ENCODE data around the gene SMCO2.

DNA sequence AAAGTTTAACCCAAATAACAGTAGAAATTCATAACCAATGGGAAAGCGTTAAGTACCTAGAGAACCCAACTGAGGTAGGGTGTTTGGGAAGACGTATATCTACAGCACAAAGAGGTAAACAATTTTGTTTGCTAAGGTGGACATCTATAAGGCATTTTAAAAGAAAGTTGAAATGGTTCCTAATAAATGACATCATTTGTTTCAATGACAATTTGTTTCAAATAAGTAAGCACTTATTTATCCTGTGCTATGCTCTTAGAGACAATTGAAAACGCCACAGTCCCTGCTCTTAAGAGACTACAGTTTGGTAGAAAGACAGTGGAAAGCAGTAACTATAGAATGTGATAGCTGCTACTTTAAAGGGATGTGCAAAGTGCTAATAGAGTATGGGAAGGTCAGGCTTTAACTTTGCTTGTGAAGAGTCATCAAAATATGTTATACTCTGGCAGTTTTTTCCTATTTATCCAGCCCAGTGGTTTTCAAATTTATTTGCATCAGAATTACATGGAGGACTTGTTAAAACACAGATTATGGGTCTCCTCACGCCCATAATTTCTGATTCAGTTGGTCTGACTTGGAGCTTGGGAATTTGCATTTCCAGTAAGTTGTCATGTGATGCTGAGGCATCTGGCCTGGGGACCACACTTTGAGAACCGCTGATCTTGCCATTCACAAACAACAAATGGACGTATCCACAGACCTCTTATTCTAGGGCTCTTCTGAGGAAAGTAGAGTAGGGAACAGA is 19.6 kb upstream of the SMCO2 start:
- no peak for TF ChIP-seq TAF1 (IDR thresholded peaks at IDR 0.05; ENCODE audit: borderline replicate concordance, insufficient read depth, low read length)
- no peak for TF ChIP-seq POLR2AphosphoS5 (IDR thresholded peaks at IDR 0.05; ENCODE audit: low read depth, low read length)
- no peak for TF ChIP-seq FOXP2 (optimal IDR thresholded peaks at IDR 0.05; ENCODE audit: borderline replicate concordance, extremely low read depth, extremely low read length, insufficient read depth)
- TF ChIP-seq SIN3A (IDR thresholded peaks at IDR 0.05; ENCODE audit: borderline replicate concordance, insufficient read depth, low read length) = no peak
